H9 (cell line): ENCODE results near the gene PRKACA. TPM values are rescaled to one million over a fixed set of nuclear protein-coding genes. Genes with fewer than 3 reads are reported as not detected.

ENCODE experiments used
- DNase-seq: peaks from one replicate; pipeline ENCODE4 v3.0.0-alpha.2; 2017
- H2AFZ ChIP-seq: one replicate; pipeline ENCODE4 v1.6.1; 2013; ENCODE audit warnings: mild to moderate bottlenecking, low read length, control low read depth, moderate library complexity
- H2AK5ac ChIP-seq: 2 replicates; pipeline ENCODE4 v1.6.1; 2013; ENCODE audit warnings: low read length, control low read depth, mixed read lengths; ENCODE audit not compliant: insufficient read length
- H2BK120ac ChIP-seq: one replicate; pipeline ENCODE4 v1.6.1; 2013; ENCODE audit warnings: low read depth, mild to moderate bottlenecking, low read length, control low read depth, inconsistent platforms; ENCODE audit not compliant: poor library complexity, severe bottlenecking
- H2BK12ac ChIP-seq: 2 replicates; pipeline ENCODE4 v1.6.1; 2013; ENCODE audit warnings: low read length, control low read depth, mixed read lengths, low read depth; ENCODE audit not compliant: insufficient read length
- H2BK15ac ChIP-seq: 2 replicates; pipeline ENCODE4 v1.6.1; 2013; ENCODE audit warnings: low read depth, low read length, control low read depth
- H2BK20ac ChIP-seq: one replicate; pipeline ENCODE4 v1.6.1; 2013; ENCODE audit warnings: low read depth, mild to moderate bottlenecking, low read length, control low read depth, inconsistent platforms; ENCODE audit not compliant: poor library complexity, severe bottlenecking
- H2BK5ac ChIP-seq: 2 replicates; pipeline ENCODE4 v1.6.1; 2013; ENCODE audit warnings: low read length, control low read depth, mixed read lengths; ENCODE audit not compliant: insufficient read length
- H3K14ac ChIP-seq: 2 replicates; pipeline ENCODE4 v1.6.1; 2013; ENCODE audit warnings: low read length, control low read depth; ENCODE audit not compliant: insufficient read depth
- H3K18ac ChIP-seq: 2 replicates; pipeline ENCODE4 v1.6.1; 2013; ENCODE audit warnings: low read depth, mild to moderate bottlenecking, mixed read lengths, low read length, control low read depth; ENCODE audit not compliant: insufficient read length
- H3K23ac ChIP-seq: 2 replicates; pipeline ENCODE4 v1.6.1; 2013; ENCODE audit warnings: low read length, control low read depth, mixed read lengths, low read depth; ENCODE audit not compliant: insufficient read length
- H3K23me2 ChIP-seq: 2 replicates; pipeline ENCODE4 v1.6.1; 2013; ENCODE audit warnings: low read depth, mild to moderate bottlenecking, mixed read lengths, low read length, control low read depth; ENCODE audit not compliant: insufficient read length, poor library complexity, severe bottlenecking
- H3K27ac ChIP-seq: 2 replicates; pipeline ENCODE4 v1.5.1; 2013; ENCODE audit warnings: low read length, control low read depth, mixed read lengths, low read depth; ENCODE audit not compliant: insufficient read length
- H3K27me3 ChIP-seq: 2 replicates; pipeline ENCODE4 v1.6.1; 2013; ENCODE audit warnings: low read length, control low read depth, inconsistent platforms; ENCODE audit not compliant: insufficient read depth
- H3K4ac ChIP-seq: 2 replicates; pipeline ENCODE4 v1.6.1; 2013; ENCODE audit warnings: low read depth, mild to moderate bottlenecking, control low read depth, inconsistent platforms, low read length, moderate library complexity
- H3K4me1 ChIP-seq: 2 replicates; pipeline ENCODE4 v1.6.1; 2013; ENCODE audit warnings: low read length, control low read depth, inconsistent platforms; ENCODE audit not compliant: insufficient read depth
- H3K4me2 ChIP-seq: 2 replicates; pipeline ENCODE4 v1.6.1; 2013; ENCODE audit warnings: low read length, control low read depth, mixed read lengths; ENCODE audit not compliant: insufficient read length, insufficient read depth
- H3K56ac ChIP-seq: 2 replicates; pipeline ENCODE4 v1.6.1; 2013; ENCODE audit warnings: low read depth, mild to moderate bottlenecking, mixed read lengths, low read length, control low read depth; ENCODE audit not compliant: insufficient read length
- H3K79me1 ChIP-seq: 2 replicates; pipeline ENCODE4 v1.6.1; 2013; ENCODE audit warnings: low read depth, mild to moderate bottlenecking, moderate library complexity, low read length, control low read depth, inconsistent platforms; ENCODE audit not compliant: insufficient read depth, poor library complexity, severe bottlenecking
- H3K79me2 ChIP-seq: 2 replicates; pipeline ENCODE4 v1.6.1; 2013; ENCODE audit warnings: low read length, control low read depth, inconsistent platforms; ENCODE audit not compliant: insufficient read depth
- H3K9ac ChIP-seq: 2 replicates; pipeline ENCODE4 v1.6.1; 2013; ENCODE audit warnings: low read length, control low read depth, mixed read lengths; ENCODE audit not compliant: insufficient read length; ENCODE audit errors: extremely low read depth
- H3K9me3 ChIP-seq: one replicate; pipeline ENCODE4 v1.6.1; 2013; ENCODE audit warnings: low read depth, low read length, inconsistent platforms; ENCODE audit not compliant: control insufficient read depth
- H3T11ph ChIP-seq: one replicate; pipeline ENCODE4 v1.6.1; 2013; ENCODE audit warnings: mild to moderate bottlenecking, low read length, control low read depth, inconsistent platforms
- H4K20me1 ChIP-seq: one replicate; pipeline ENCODE4 v1.6.1; 2013; ENCODE audit not compliant: control insufficient read depth, insufficient read length, insufficient read depth
- H4K5ac ChIP-seq: 2 replicates; pipeline ENCODE4 v1.6.1; 2013; ENCODE audit warnings: low read depth, mild to moderate bottlenecking, mixed read lengths, low read length, control low read depth; ENCODE audit not compliant: insufficient read length
- H4K8ac ChIP-seq: replicated peaks from 2 replicates; pipeline ENCODE4 v1.6.1; 2013; ENCODE audit warnings: low read length, control low read depth, mixed read lengths, low read depth; ENCODE audit not compliant: insufficient read length
- H4K91ac ChIP-seq: 2 replicates; pipeline ENCODE4 v1.6.1; 2013; ENCODE audit warnings: low read depth, mild to moderate bottlenecking, moderate library complexity, mixed read lengths, low read length, control low read depth; ENCODE audit not compliant: insufficient read length
- H3K27ac Mint-ChIP-seq, 3 experiments: 2 replicates in 2 of 3; 3 replicates in 1 of 3; pipeline ENCODE4 v1.8.0; 2020 to 2021; ENCODE audit warnings: mixed read lengths in 3 of 3, mild to moderate bottlenecking in 1 of 3, moderate library complexity in 1 of 3
- H3K27me3 Mint-ChIP-seq: 2 replicates; pipeline ENCODE4 v1.8.0; 2021; ENCODE audit warnings: low read depth, mild to moderate bottlenecking, moderate library complexity, mixed read lengths
- H3K36me3 Mint-ChIP-seq, 3 experiments: 2 replicates in 2 of 3; 3 replicates in 1 of 3; pipeline ENCODE4 v1.8.0; 2020 to 2021; ENCODE audit warnings: low read depth in 3 of 3, mixed read lengths in 3 of 3; ENCODE audit not compliant: insufficient read depth in 1 of 3
- H3K4me1 Mint-ChIP-seq, 2 experiments: 2 replicates each; pipeline ENCODE4 v1.8.0; 2020; ENCODE audit warnings: mixed read lengths in 2 of 2
- H3K4me3 Mint-ChIP-seq, 2 experiments: 2 replicates in 1 of 2; 3 replicates in 1 of 2; pipeline ENCODE4 v1.8.0; 2020 to 2021; ENCODE audit warnings: mild to moderate bottlenecking in 2 of 2, mixed read lengths in 2 of 2, moderate library complexity in 1 of 2
- H3K9me3 Mint-ChIP-seq, 2 experiments: 2 replicates in 1 of 2; 3 replicates in 1 of 2; pipeline ENCODE4 v1.8.0; 2020; ENCODE audit warnings: mild to moderate bottlenecking in 2 of 2, mixed read lengths in 2 of 2, moderate library complexity in 1 of 2
- CTCF ChIP-seq: fragments of 200-600 bp; sonication (generic); conservative IDR thresholded peaks from 3 replicates; pipeline ENCODE4 v1.8.0; 2021; ENCODE audit warnings: antibody characterized with exemption, mild to moderate bottlenecking
- WGBS: extraction: QIAGEN DNeasy Blood & Tissue Kit; methylation state at CpG from one replicate; pipeline ENCODE4 v1.1.7; 2013; ENCODE audit warnings: missing lambda C conversion rate, low lambda C conversion rate, mixed read lengths; ENCODE audit not compliant: insufficient read length; ENCODE audit errors: extremely low coverage; 5-methylcytosine and 5-hydroxymethylcytosine counted together
- total RNA-seq: library from RNA; stranded (reverse); gene quantifications from 2 replicates; pipeline ENCODE4 v1.2.1, GENCODE V29; 2021

PRKACA gene
- total RNA-seq, 1 experiment from 2014 or later = 51.8 TPM

- Histone ChIP-seq H3K79me2 (no peaks in the 10 kb centered on the region), H3K79me1 (no peaks in the 10 kb centered on the region), H3K9me3 (no peaks in the 10 kb centered on the region), H3K4me2 (no peak overlapping the region), H3K4ac (no peak overlapping the region), H2BK15ac (no peak overlapping the region), H4K91ac (no peak overlapping the region), H4K8ac (no peak overlapping the region), H3K23ac (no peak overlapping the region), H2AFZ (no peak overlapping the region), H2AK5ac (no peak overlapping the region), H4K20me1 (no peaks in the 10 kb centered on the region), H3K56ac (no peak overlapping the region), H4K5ac (no peak overlapping the region), H2BK12ac (no peak overlapping the region), H3K18ac (no peak overlapping the region), H3K23me2 (no peaks in the 10 kb centered on the region), H3K27me3 (no peaks in the 10 kb centered on the region), H2BK5ac (no peak overlapping the region), H3K9ac (no peak overlapping the region), H2BK120ac (no peak overlapping the region), H2BK20ac (no peak overlapping the region), H3K14ac (no peak overlapping the region), H3K27ac (no peak overlapping the region), H3K4me1 (no peaks in the 10 kb centered on the region), H3T11ph (no peak overlapping the region)
- Mint-ChIP-seq H3K4me3 (no peak overlapping the region), H3K27me3 (no peaks in the 10 kb centered on the region), H3K4me1 (0 out of 4 replicates have a peak, but pooled peaks cover 0 to 2% of the 10 kb centered on the region in 2 experiments), H3K27ac (no peak overlapping the region; a peak in 1 of 7 replicates), H3K9me3 (no peaks in the 10 kb centered on the region), H3K36me3 (peaks cover 40 to 82% (median 68%) of the 10 kb centered on the region in 3 experiments; a peak in 6 of 7 replicates)
- DNase-seq = no peak
- WGBS = no CpG with 5 or more reads among the region's 12 CpGs
- TF ChIP-seq CTCF = no peak
These were observed 38.6 kb upstream of the PRKACA start for GRCh38 chr19:14156122-14156521.
